Loucy (cell line): ENCODE results near the gene CARD8.
A peak's percentile ranks its signal among the peaks of the same experiment; 100 is the strongest.

Experiments used
- H2AFZ ChIP-seq: fragments of 200-600 bp; sonication (generic); 2 replicates; pipeline ENCODE4 v1.6.0; 2016; ENCODE audit warnings: antibody characterized with exemption, mild to moderate bottlenecking, low read length, moderate library complexity
- H3F3A ChIP-seq: fragments of 200-600 bp; 2 replicates; pipeline ENCODE4 v1.6.0; 2016; ENCODE audit warnings: antibody characterized with exemption, low read depth, mild to moderate bottlenecking
- H3K27me3 ChIP-seq: fragments of 200-600 bp; sonication (generic); 2 replicates; pipeline ENCODE4 v1.6.1; 2014; ENCODE audit warnings: low read length, mild to moderate bottlenecking; ENCODE audit not compliant: insufficient read depth, poor library complexity, severe bottlenecking
- H3K36me3 ChIP-seq: fragments of 200-600 bp; sonication (generic); 2 replicates; pipeline ENCODE4 v1.6.1; 2016; ENCODE audit warnings: low read length; ENCODE audit not compliant: insufficient read depth
- H3K4me1 ChIP-seq: fragments of 200-600 bp; sonication (generic); 2 replicates; pipeline ENCODE4 v1.5.1; 2014; ENCODE audit warnings: low read length, mild to moderate bottlenecking; ENCODE audit not compliant: insufficient read depth, poor library complexity, severe bottlenecking
- H3K4me2 ChIP-seq: fragments of 200-600 bp; sonication (generic); 2 replicates; pipeline ENCODE4 v1.6.0; 2014; ENCODE audit warnings: antibody characterized with exemption, low read length, low read depth, mild to moderate bottlenecking; ENCODE audit not compliant: poor library complexity, severe bottlenecking
- H3K4me3 ChIP-seq: fragments of 200-600 bp; sonication (generic); 2 replicates; pipeline ENCODE4 v1.5.1; 2014; ENCODE audit warnings: low read length, mild to moderate bottlenecking, mixed read lengths; ENCODE audit not compliant: poor library complexity, severe bottlenecking
- H3K79me2 ChIP-seq: fragments of 200-600 bp; sonication (generic); 2 replicates; pipeline ENCODE4 v1.6.1; 2014; ENCODE audit warnings: low read length; ENCODE audit not compliant: insufficient read depth
- H3K9ac ChIP-seq: fragments of 200-600 bp; sonication (generic); 2 replicates; pipeline ENCODE4 v1.6.0; 2014; ENCODE audit warnings: mild to moderate bottlenecking, low read depth, low read length, moderate library complexity; ENCODE audit not compliant: poor library complexity, severe bottlenecking
- H3K9me2 ChIP-seq: fragments of 200-600 bp; sonication (generic); replicated peaks from 2 replicates; pipeline ENCODE4 v1.6.1; 2016; ENCODE audit warnings: low read depth, low read length, mixed read lengths
- H3K9me3 ChIP-seq: fragments of 200-600 bp; sonication (generic); 2 replicates; pipeline ENCODE4 v1.6.1; 2014; ENCODE audit warnings: mild to moderate bottlenecking, antibody characterized with exemption, low read length, low read depth; ENCODE audit not compliant: insufficient read depth
- H4K20me1 ChIP-seq: fragments of 200-600 bp; sonication (generic); 2 replicates; pipeline ENCODE4 v1.6.0; 2014; ENCODE audit warnings: antibody characterized with exemption, low read length, mild to moderate bottlenecking; ENCODE audit not compliant: insufficient read depth, poor library complexity, severe bottlenecking
- EZH2phosphoT487 ChIP-seq: fragments of 200-600 bp; IDR thresholded peaks from 2 replicates; pipeline ENCODE4 v1.6.1; 2018; ENCODE audit warnings: antibody characterized with exemption, mild to moderate bottlenecking, moderate library complexity, borderline replicate concordance
- TF ChIP-seq, protein P1 (sequence below): fragments of 200-600 bp; sonication (generic); conservative IDR thresholded peaks from 2 replicates; pipeline ENCODE4 v1.5.1; 2014; ENCODE audit warnings: mild to moderate bottlenecking, antibody characterized with exemption, low read length

CARD8 gene

DNA sequence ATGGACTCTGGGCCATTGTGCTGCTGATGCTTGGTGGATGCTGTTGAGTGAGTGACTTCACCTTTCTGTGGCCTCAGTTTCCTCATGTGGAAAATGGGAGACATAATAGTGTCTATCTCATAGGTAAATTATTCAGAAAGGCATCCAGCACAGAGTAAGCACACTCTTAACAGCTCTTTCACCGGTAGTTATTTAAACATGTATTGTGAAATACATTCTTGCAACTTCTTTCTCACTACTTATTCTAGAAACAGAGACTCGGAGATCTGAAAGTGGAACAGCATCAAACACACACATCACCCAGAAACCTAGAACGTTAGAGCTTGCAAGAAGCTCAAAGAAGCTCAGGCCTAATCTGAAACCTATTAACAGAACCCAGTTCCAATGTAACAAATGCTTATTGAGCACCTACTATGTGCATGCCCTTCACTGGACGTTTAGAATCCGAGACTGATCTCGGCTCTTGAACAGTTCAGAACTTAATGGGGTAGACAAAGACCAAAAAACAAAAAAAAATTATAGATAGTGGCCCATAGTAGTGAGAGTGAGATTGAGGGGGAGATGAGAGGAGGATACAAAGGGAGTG is 81.2 kb downstream of the CARD8 start:
- Histone ChIP-seq H3K4me3 (no peak overlapping the region), H3K9me2 (no peaks in the 10 kb centered on the region), H3K9ac (no peak overlapping the region), H3K27me3 (no peaks in the 10 kb centered on the region), H3K4me1 (peaks cover 4% of the 10 kb centered on the region), H3K36me3 (no peaks in the 10 kb centered on the region), H3F3A (no peaks in the 10 kb centered on the region), H3K79me2 (peaks cover 17% of the 10 kb centered on the region), H4K20me1 (no peaks in the 10 kb centered on the region), H3K4me2 (no peak overlapping the region), H3K9me3 (no peaks in the 10 kb centered on the region), H2AFZ (no peak overlapping the region)
- TF ChIP-seq, protein P1, sequence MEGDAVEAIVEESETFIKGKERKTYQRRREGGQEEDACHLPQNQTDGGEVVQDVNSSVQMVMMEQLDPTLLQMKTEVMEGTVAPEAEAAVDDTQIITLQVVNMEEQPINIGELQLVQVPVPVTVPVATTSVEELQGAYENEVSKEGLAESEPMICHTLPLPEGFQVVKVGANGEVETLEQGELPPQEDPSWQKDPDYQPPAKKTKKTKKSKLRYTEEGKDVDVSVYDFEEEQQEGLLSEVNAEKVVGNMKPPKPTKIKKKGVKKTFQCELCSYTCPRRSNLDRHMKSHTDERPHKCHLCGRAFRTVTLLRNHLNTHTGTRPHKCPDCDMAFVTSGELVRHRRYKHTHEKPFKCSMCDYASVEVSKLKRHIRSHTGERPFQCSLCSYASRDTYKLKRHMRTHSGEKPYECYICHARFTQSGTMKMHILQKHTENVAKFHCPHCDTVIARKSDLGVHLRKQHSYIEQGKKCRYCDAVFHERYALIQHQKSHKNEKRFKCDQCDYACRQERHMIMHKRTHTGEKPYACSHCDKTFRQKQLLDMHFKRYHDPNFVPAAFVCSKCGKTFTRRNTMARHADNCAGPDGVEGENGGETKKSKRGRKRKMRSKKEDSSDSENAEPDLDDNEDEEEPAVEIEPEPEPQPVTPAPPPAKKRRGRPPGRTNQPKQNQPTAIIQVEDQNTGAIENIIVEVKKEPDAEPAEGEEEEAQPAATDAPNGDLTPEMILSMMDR: no peak
- TF ChIP-seq EZH2phosphoT487: no peak

DNA sequence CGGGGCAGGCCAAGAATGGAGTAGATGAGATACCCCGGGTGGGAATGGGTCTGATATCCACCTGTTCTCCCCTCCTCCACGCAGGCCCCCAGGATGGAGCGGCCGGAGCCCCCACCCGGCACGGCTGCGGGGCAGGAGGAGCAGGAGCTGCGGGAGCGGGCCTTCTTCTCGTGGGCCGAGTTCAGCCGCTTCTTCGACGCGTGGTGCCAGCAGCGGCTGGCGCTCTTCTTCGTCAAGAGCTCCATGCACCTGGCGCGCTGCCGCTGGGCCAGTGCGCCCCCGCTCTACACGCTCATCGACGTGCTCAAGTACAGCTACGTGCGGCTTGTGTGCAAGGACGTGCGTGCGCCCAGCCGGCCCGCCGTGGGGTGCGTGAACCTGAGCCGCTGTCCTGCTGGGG is 84.0 kb downstream of the CARD8 start:
- peaks cover 7% of the 10 kb centered on the region; the same call in 1 of the 2 replicates for H3F3A ChIP-seq
- no peak overlapping the region for H2AFZ ChIP-seq
- H4K20me1 ChIP-seq: peaks cover 23% of the 10 kb centered on the region
- H3K4me1 ChIP-seq: peaks cover 22% of the 10 kb centered on the region
- no peaks in the 10 kb centered on the region for H3K27me3 ChIP-seq
- H3K9me2 ChIP-seq: no peaks in the 10 kb centered on the region
- H3K9me3 ChIP-seq: no peaks in the 10 kb centered on the region
- no peaks in the 10 kb centered on the region for H3K36me3 ChIP-seq
- peak overlapping the region; percentile 97 for H3K9ac ChIP-seq
- peak overlapping the region; percentile 84 for H3K4me3 ChIP-seq
- TF ChIP-seq, protein P1: no peak
- no peak for TF ChIP-seq EZH2phosphoT487
- H3K4me2 ChIP-seq: peak overlapping the region; percentile 98
- H3K79me2 ChIP-seq: peaks cover 44% of the 10 kb centered on the region

DNA sequence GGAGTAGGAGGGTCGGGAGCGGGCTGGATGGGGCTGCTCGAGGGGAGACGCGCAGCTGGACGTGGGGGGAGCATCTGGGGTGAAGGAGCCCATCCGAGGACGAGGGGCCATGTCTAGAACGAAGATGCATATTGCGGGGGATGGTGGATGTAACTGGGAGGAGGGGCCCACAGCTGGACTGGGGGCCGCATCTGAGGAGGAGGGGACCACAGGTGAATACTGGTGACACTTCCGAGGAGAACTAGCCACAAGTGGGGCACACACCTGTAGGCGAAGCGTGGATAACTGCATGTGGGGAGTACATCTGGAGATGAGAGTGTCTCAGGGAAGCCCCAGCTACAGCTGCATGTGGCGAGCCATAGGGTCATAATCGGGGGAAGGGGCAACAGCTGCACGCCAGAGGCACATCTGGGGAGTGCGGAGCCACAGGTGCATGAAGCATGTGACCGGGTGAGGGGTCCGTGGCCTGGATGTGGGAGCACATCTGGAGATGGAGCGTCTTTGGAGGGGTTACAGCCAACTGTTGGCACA is 84.8 kb downstream of the CARD8 start:
- H3K36me3 ChIP-seq: no peaks in the 10 kb centered on the region
- peak overlapping the region; percentile 97 for H3K9ac ChIP-seq
- H3K4me3 ChIP-seq: peak overlapping the region; percentile 84
- TF ChIP-seq, protein P1: no peak
- TF ChIP-seq EZH2phosphoT487: no peak
- peaks cover 52% of the 10 kb centered on the region for H3K79me2 ChIP-seq
- peak overlapping the region; percentile 98 for H3K4me2 ChIP-seq
- peaks cover 23% of the 10 kb centered on the region for H4K20me1 ChIP-seq
- H3K9me2 ChIP-seq: no peaks in the 10 kb centered on the region
- H3K9me3 ChIP-seq: no peaks in the 10 kb centered on the region
- H3K27me3 ChIP-seq: no peaks in the 10 kb centered on the region
- peak overlapping the region; percentile 100 for H2AFZ ChIP-seq
- H3K4me1 ChIP-seq: peaks cover 22% of the 10 kb centered on the region
- peaks cover 7% of the 10 kb centered on the region; the same call in 1 of the 2 replicates for H3F3A ChIP-seq
